ENCODE measurements around the gene SPRY2. TPM values are rescaled to one million over a fixed set of nuclear protein-coding genes. Genes with fewer than 3 reads are reported as not detected.

Gene SPRY2
- total RNA-seq, 1 donor from 2014 or later = 20.9 TPM

DNA sequence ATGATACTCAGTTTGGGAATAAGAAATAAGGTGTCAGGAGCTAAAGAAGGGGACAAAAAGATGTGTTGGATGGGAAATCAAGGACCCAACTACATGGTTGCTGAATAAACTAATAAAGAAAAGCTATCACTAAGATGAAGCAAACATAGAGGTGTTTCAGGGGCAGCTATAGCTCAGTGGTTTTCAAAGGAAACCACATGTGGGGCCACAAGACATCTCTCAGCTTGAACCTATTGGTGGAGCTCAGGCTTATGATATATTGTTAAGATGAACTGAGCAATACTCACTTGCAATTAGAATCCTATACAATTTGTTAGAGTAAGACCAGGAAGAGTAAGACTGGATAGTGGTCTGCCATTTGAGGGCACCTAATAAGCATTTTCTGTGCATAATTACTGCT lies 45.1 kb upstream of the SPRY2 start:
- H3K36me3 ChIP-seq (ENCODE audit: control insufficient read depth, insufficient read depth, low read length) = no peaks in the 10 kb centered on the region
- no peak for DNase-seq (ENCODE audit: low read depth)

DNA sequence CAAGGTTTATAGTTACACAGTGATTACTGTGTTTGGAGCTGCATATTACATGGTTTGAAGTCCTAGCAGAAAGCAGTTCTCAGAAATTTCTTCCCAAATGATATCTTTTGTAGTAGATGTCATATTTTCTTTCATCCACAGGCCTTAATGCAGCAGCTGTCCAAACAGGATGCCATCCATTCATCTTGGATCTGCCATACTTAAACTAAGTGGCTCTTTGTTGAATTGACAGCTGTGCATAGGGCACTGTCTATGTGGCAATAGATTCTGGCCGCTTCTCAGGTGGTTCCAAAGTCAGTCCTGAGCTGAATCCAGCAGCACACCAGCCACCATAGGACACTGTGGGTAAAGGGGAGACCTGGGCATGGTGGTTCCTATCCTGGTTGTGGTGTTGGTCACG lies 41.6 kb upstream of the SPRY2 start:
- Histone ChIP-seq H3K27me3 (ENCODE audit: control insufficient read depth, insufficient read depth, low read length) (no peaks in the 10 kb centered on the region), H3K4me3 (ENCODE audit: low read depth, low read length) (no peak overlapping the region), H3K36me3 (ENCODE audit: control insufficient read depth, insufficient read depth, low read length) (no peaks in the 10 kb centered on the region)
- no peak for DNase-seq (ENCODE audit: low read depth)
- TF ChIP-seq, protein P1, sequence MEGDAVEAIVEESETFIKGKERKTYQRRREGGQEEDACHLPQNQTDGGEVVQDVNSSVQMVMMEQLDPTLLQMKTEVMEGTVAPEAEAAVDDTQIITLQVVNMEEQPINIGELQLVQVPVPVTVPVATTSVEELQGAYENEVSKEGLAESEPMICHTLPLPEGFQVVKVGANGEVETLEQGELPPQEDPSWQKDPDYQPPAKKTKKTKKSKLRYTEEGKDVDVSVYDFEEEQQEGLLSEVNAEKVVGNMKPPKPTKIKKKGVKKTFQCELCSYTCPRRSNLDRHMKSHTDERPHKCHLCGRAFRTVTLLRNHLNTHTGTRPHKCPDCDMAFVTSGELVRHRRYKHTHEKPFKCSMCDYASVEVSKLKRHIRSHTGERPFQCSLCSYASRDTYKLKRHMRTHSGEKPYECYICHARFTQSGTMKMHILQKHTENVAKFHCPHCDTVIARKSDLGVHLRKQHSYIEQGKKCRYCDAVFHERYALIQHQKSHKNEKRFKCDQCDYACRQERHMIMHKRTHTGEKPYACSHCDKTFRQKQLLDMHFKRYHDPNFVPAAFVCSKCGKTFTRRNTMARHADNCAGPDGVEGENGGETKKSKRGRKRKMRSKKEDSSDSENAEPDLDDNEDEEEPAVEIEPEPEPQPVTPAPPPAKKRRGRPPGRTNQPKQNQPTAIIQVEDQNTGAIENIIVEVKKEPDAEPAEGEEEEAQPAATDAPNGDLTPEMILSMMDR (IDR thresholded peaks at IDR 0.05; ENCODE audit: insufficient read depth, low read length, poor library complexity, severe bottlenecking) = no peak

More for the DNA sequence above, 45.1 kb upstream of the SPRY2 start:
- TF ChIP-seq, protein P1 (IDR thresholded peaks at IDR 0.05; ENCODE audit: insufficient read depth, low read length, poor library complexity, severe bottlenecking) = no peak
- H3K4me3 ChIP-seq (ENCODE audit: low read depth, low read length) = no peak overlapping the region
- H3K27me3 ChIP-seq (ENCODE audit: control insufficient read depth, insufficient read depth, low read length) = no peaks in the 10 kb centered on the region

DNA sequence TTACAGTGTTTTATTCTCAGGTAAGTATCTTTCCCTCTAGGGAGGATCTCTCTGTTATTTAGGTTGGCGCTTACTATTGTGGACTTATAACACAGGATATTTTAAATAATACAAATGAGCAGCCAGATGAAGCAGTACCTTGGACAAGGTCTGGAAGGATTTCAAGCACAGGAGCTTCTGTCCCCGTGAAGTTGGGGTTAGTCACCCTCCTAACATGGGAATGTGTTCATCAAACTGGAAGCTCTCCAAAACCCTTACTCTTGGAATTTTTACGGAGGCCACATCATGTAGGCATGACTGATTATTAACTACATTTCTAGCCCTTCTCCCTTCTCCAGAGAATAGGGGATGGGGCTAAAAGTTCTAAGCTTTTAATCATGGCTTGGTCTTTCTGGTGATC lies 38.3 kb upstream of the SPRY2 start:
- no peaks in the 10 kb centered on the region for H3K36me3 ChIP-seq (ENCODE audit: control insufficient read depth, insufficient read depth, low read length)
- H3K4me3 ChIP-seq (ENCODE audit: low read depth, low read length) = no peak overlapping the region
- peak; percentile 69 for DNase-seq (ENCODE audit: low read depth)
- TF ChIP-seq, protein P1 (IDR thresholded peaks at IDR 0.05; ENCODE audit: insufficient read depth, low read length, poor library complexity, severe bottlenecking) = no peak
- no peaks in the 10 kb centered on the region for H3K27me3 ChIP-seq (ENCODE audit: control insufficient read depth, insufficient read depth, low read length)

DNA sequence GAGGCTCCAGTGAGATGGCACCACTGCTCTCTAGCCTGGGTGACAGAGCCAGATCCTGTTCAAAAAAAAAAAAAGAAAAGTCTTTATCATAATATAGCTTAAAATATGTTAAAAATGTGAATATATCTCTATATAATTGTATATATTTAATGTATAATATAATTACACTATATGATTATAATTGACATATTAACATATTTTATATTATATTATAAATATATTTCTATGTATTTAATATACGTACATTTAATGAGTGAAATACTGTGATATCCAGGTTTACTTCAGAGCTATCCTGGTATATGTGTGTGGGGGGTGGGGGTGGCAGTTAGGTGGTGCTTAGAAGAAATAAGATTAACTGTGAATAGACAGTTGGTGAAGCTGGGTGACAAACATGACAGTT lies 35.6 kb upstream of the SPRY2 start:
- no peak overlapping the region for H3K4me3 ChIP-seq (ENCODE audit: low read depth, low read length)
- TF ChIP-seq, protein P1 (IDR thresholded peaks at IDR 0.05; ENCODE audit: insufficient read depth, low read length, poor library complexity, severe bottlenecking) = no peak
- no peaks in the 10 kb centered on the region for H3K36me3 ChIP-seq (ENCODE audit: control insufficient read depth, insufficient read depth, low read length)
- H3K27me3 ChIP-seq (ENCODE audit: control insufficient read depth, insufficient read depth, low read length) = no peaks in the 10 kb centered on the region
- no peak for DNase-seq (ENCODE audit: low read depth)

DNA sequence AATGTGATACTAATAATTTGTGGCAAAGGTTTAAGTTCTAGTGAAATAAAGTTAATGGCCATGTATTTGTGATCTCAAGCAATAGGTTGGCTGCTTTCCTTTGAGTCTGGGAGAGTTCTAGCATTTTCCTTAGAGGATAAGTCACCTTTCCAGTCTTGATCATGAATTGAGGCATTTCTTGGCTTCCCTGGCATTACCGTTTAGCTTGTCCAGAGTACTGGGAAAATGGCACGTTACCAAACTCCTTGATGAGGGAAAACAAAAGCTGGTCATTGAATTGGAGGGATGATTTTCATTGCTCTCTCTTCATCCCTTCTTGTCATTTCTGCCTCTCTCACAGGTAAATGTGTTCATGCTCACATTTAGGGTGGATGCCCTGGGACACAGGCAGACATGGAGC lies 34.0 kb upstream of the SPRY2 start:
- no peak for DNase-seq (ENCODE audit: low read depth)
- TF ChIP-seq, protein P1 (IDR thresholded peaks at IDR 0.05; ENCODE audit: insufficient read depth, low read length, poor library complexity, severe bottlenecking) = no peak
- Histone ChIP-seq H3K36me3 (ENCODE audit: control insufficient read depth, insufficient read depth, low read length) (no peaks in the 10 kb centered on the region), H3K27me3 (ENCODE audit: control insufficient read depth, insufficient read depth, low read length) (no peaks in the 10 kb centered on the region), H3K4me3 (ENCODE audit: low read depth, low read length) (no peak overlapping the region)

DNA sequence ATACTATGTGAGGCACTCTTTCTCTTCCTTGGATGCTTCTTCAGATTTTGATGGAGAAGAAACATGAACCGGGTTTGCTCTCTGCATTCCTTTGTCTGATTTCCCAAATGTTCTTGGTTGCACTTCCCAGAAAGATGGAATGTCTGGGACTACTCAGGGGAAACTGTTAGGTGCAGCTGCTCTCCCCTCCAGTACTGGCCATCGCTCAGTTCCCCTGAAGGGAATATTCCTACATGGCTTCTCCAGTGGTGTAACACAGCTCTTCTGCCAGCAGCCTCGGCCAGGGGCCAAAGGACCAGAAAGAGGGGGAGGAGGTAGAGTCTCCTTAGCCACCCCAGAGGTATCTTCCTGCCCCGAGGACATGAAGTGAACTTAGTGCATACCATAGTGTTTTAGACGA lies 33.5 kb upstream of the SPRY2 start:
- no peak for DNase-seq (ENCODE audit: low read depth)
- no peak overlapping the region for H3K4me3 ChIP-seq (ENCODE audit: low read depth, low read length)
- H3K27me3 ChIP-seq (ENCODE audit: control insufficient read depth, insufficient read depth, low read length) = no peaks in the 10 kb centered on the region
- H3K36me3 ChIP-seq (ENCODE audit: control insufficient read depth, insufficient read depth, low read length) = no peaks in the 10 kb centered on the region
- TF ChIP-seq, protein P1 (IDR thresholded peaks at IDR 0.05; ENCODE audit: insufficient read depth, low read length, poor library complexity, severe bottlenecking) = no peak
